ENCODE measurements around the gene STARD8. TPM values are rescaled to one million over a fixed set of nuclear protein-coding genes. Genes with fewer than 3 reads are reported as not detected.

STARD8 gene
- total RNA-seq, 1 donor from 2014 or later: 0.11 TPM

GRCh38 chrX:68644861-68645260, 2.6 kb upstream of the STARD8 start:
- ATAC-seq (ENCODE audit: low read depth): no peak

GRCh38 chrX:68646421-68646820, 1.0 kb upstream of the STARD8 start:
- Mint-ChIP-seq H3K4me1 (no peaks in the 10 kb centered on the region), H3K36me3 (ENCODE audit: low read depth) (no peaks in the 10 kb centered on the region), H3K4me3 (no peak overlapping the region), H3K9me3 (no peaks in the 10 kb centered on the region), H3K27me3 (peaks cover 2% of the 10 kb centered on the region), H3K27ac (no peak overlapping the region)
- no peak for DNase-seq
- no peak for ATAC-seq (ENCODE audit: low read depth)
- no peak for TF ChIP-seq CTCF (IDR thresholded peaks at IDR 0.05)
- ChIA-PET CTCF (no interaction called here), POLR2A (no interaction called here)
- intact Hi-C loops (cut with micrococcal nuclease): no loop called here

More at GRCh38 chrX:68644861-68645260, 2.6 kb upstream of the STARD8 start:
- TF ChIP-seq CTCF (IDR thresholded peaks at IDR 0.05): no peak
- no peak overlapping the region for H3K27ac Mint-ChIP-seq
- ChIA-PET CTCF (no interaction called here), POLR2A (no interaction called here)
- H3K4me3 Mint-ChIP-seq: no peak overlapping the region
- intact Hi-C loops (cut with micrococcal nuclease): no loop called here
- no peak for DNase-seq
- peaks cover 2% of the 10 kb centered on the region for H3K27me3 Mint-ChIP-seq
- no peaks in the 10 kb centered on the region for H3K4me1 Mint-ChIP-seq
- no peaks in the 10 kb centered on the region for H3K9me3 Mint-ChIP-seq
- no peaks in the 10 kb centered on the region for H3K36me3 Mint-ChIP-seq (ENCODE audit: low read depth)

- POLR2A ChIA-PET: no interaction called here
- CTCF ChIA-PET: no interaction called here
- no peak for DNase-seq
- peaks cover 2% of the 10 kb centered on the region for H3K27me3 Mint-ChIP-seq
- H3K4me3 Mint-ChIP-seq: no peak overlapping the region
- TF ChIP-seq CTCF (IDR thresholded peaks at IDR 0.05): no peak
- H3K36me3 Mint-ChIP-seq (ENCODE audit: low read depth): no peaks in the 10 kb centered on the region
- H3K9me3 Mint-ChIP-seq: no peaks in the 10 kb centered on the region
- intact Hi-C loops (cut with micrococcal nuclease): no loop called here
- no peak overlapping the region for H3K27ac Mint-ChIP-seq
- no peak for ATAC-seq (ENCODE audit: low read depth)
- H3K4me1 Mint-ChIP-seq: no peaks in the 10 kb centered on the region
Measured at GRCh38 chrX:68648960-68649359, 1.5 kb downstream of the STARD8 start.

GRCh38 chrX:68650491-68650890, 3.0 kb downstream of the STARD8 start:
- CTCF ChIA-PET: no interaction called here
- POLR2A ChIA-PET: no interaction called here
- no peak for TF ChIP-seq CTCF (IDR thresholded peaks at IDR 0.05)

GRCh38 chrX:68651110-68651509, 3.6 kb downstream of the STARD8 start:
- H3K4me3 Mint-ChIP-seq: no peak overlapping the region
- POLR2A ChIA-PET: no interaction called here

More at GRCh38 chrX:68650491-68650890, 3.0 kb downstream of the STARD8 start:
- peaks cover 2% of the 10 kb centered on the region for H3K27me3 Mint-ChIP-seq
- no peaks in the 10 kb centered on the region for H3K9me3 Mint-ChIP-seq
- ATAC-seq (ENCODE audit: low read depth) (no peak), DNase-seq (no peak)
- intact Hi-C loops (cut with micrococcal nuclease): no loop called here
- no peaks in the 10 kb centered on the region for H3K4me1 Mint-ChIP-seq
- H3K4me3 Mint-ChIP-seq: no peak overlapping the region
- H3K36me3 Mint-ChIP-seq (ENCODE audit: low read depth): no peaks in the 10 kb centered on the region
- no peak overlapping the region for H3K27ac Mint-ChIP-seq

More at GRCh38 chrX:68651110-68651509, 3.6 kb downstream of the STARD8 start:
- Mint-ChIP-seq H3K9me3 (no peaks in the 10 kb centered on the region), H3K4me1 (no peaks in the 10 kb centered on the region), H3K27me3 (no peaks in the 10 kb centered on the region), H3K27ac (no peak overlapping the region), H3K36me3 (ENCODE audit: low read depth) (no peaks in the 10 kb centered on the region)
- intact Hi-C loops (cut with micrococcal nuclease): no loop called here
- no peak for DNase-seq
- CTCF ChIA-PET: no interaction called here
- no peak for TF ChIP-seq CTCF (IDR thresholded peaks at IDR 0.05)
- no peak for ATAC-seq (ENCODE audit: low read depth)

Data from activated B cell treated with CpG ODN at 0.5 μM for 24 hours (primary cell).